HG02623 (cell line): ENCODE results near the gene ALDH8A1.

Experiments
- ATAC-seq: cut with Tn5 transposase; IDR thresholded peaks from one replicate; pipeline ENCODE4 v1.9.1; 2021; ENCODE audit warnings: moderate library complexity; ENCODE audit not compliant: unreplicated experiment

ALDH8A1 gene

DNA sequence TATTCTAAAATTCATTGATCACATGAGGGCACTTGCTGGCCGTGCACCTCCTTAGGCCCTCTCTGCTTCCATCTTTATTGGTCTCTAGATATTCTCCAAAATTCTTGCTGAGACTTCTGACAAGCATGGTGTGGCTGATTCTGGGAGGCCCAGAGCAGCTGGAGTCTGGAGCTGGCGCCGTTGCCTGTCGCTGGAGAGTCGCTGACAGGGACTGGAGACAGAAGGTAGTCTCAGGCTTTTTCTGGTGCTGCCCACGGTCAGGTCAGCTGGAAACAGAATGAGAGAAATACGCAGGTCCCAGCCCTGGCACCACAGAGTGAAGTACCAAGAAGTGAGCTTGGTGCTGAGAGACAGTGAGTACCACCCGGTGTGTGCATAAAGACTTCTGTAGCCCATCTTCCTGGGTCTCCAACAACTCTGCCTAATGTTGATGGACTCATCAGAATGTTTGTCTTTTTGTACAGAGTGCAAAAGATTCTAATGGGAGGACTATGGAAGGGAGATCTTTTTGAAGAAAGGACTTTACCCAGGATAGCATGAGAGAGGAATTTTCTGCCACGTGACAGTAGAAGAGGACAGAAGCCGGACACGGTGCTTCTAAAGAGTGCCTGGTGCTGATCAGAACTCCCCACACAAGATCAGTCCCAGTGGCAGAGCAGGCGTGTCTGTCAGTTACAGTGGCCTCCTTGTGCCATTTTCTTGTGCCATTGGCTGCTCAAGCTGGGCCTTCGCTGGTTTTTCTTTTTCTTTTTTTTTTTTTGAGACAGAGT is 1.8 kb upstream of the ALDH8A1 start:
- ATAC-seq = no peak

GRCh38 chr6:134950482-134950881 is 581 bp upstream of the ALDH8A1 start:
- no peak for ATAC-seq

DNA sequence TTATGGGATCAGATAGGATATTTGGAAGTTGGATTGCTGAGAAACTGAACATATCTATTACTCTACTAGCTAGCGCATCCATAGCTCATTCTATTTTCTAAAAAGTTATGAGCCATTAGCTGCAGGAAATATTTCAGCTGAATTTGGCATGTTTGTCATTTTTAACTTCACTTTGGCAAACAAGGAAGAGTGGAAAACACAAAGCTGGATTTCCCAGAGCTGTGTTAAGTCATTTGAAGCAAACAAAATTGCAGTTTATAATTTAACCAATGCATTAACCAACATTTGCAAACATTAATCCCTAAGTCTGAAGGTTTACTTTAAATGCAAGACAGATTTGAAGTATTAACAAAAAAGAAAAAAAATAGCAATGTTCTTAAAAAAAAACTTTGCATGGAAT is 1.2 kb downstream of the ALDH8A1 start:
- ATAC-seq = no peak

- ATAC-seq = no peak
These were observed 1.8 kb downstream of the ALDH8A1 start for GRCh38 chr6:134948142-134948541.

GRCh38 chr6:134945045-134945444 is 4.9 kb downstream of the ALDH8A1 start:
- ATAC-seq = no peak

GRCh38 chr6:134943522-134944111 is 6.3 kb downstream of the ALDH8A1 start:
- no peak for ATAC-seq

- ATAC-seq = no peak
These were observed 11.0 kb downstream of the ALDH8A1 start for GRCh38 chr6:134938896-134939295.

DNA sequence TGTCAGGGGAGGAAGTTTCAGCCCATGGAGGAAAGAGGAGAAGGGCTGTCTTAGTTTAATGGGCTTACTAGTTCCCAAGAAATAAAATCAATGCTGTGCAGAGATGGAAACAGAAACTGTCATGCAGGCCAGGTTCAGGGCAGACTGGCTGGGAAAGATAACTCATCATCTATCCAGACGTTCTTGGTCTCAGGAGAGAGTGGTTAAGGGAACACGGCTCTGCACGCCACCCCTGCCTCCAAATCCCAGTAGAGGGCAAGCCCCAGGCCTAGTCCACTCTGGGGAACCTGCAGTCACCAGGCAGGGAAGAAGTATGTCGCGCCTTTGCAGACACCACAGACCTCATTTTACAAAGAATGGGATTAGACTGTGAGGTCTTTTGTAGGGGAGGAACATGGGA is 12.5 kb downstream of the ALDH8A1 start:
- ATAC-seq = no peak

GRCh38 chr6:134936931-134937330 is 13.0 kb downstream of the ALDH8A1 start:
- ATAC-seq = no peak

DNA sequence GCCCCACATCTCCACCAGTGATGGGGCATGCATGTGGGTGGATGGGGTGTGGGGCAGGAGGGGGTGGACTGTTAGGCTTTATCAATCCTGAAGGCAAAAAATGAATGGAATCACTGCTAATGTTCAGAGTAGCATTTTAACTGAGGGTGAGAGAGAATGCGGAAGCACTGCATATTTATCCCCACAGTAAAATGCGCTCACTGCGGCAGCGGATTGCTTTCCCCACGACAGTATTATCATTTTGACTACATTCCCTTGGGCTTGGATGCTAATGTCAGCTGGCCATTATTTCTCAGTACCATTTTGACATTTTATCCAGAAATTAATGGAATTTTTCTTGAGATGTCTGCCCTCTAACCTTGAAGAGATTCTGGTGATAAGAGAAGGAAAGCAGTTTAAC is 13.4 kb downstream of the ALDH8A1 start:
- ATAC-seq = no peak

- ATAC-seq = no peak
These were observed 15.0 kb downstream of the ALDH8A1 start for GRCh38 chr6:134934793-134935485.

GRCh38 chr6:134932535-134933470 is 17.1 kb downstream of the ALDH8A1 start:
- ATAC-seq = no peak

DNA sequence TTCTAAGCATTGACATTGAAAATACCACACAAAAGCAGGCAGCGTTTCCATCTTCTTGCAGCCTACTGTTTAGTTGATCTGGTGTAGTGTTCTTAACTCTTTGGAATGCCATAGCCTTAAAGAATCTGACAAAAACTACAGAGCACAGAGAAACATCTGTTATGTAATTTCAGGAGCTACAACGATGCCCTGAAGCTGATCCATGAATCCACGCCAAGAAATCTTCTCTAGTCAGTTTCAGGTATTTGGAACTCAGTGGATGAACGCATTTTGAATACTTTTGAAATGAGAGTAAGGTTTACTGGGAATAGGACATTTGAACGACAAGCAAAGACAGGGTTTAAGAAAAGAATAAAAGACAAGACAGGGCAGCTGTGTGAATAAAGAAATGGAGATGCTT is 17.8 kb downstream of the ALDH8A1 start:
- no peak for ATAC-seq

GRCh38 chr6:134930463-134930862 is 19.4 kb downstream of the ALDH8A1 start:
- ATAC-seq = no peak

GRCh38 chr6:134928151-134928900 is 21.6 kb downstream of the ALDH8A1 start:
- ATAC-seq = no peak

DNA sequence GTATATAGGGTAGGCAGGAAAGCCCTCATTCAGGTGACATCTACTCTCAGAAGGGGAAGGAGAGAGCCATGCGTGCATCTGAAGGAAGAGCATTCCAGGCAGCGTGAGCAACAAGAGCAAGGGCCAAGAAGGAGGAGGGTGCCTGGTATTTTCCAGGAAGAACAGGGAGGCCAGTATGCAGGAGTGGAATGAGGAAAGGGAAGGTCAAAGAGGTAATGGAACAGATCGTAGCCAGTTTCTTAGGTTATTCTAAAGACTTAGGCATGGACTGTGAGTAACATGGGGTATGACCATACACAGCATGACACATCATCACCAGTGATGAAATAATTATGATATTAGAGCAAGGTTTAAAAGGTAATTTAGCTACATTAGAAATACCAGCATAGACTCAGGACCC is 24.1 kb downstream of the ALDH8A1 start:
- no peak for ATAC-seq

DNA sequence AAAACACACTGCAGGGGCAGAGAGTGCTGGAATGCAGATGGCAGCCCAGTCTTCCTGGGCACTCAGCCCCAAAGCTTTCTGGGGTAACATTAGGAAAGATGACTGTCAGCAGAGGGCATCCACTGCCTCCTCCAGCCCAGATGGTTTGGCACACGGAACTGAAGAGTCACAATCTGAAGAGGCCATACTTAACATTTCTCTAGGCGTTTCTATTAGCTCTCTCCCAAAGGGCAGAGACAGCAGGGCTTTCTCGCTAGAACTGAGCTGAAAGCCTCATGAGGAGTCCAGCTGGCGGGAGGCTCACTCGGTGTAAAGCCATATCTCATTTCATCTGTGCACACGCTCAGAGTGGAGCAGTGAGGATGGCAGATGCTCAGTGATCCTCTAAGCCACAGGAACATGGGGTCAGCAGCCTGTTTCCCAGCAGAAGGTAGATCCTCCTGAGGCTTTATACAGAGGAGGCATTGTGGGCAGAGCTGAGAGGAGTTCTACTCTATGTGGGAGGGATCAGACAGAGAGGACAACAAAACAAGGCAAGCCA is 28.1 kb downstream of the ALDH8A1 start:
- no peak for ATAC-seq

- no peak for ATAC-seq
These were observed 28.6 kb downstream of the ALDH8A1 start for GRCh38 chr6:134921276-134921675.

- no peak for ATAC-seq
These were observed 29.5 kb downstream of the ALDH8A1 start for GRCh38 chr6:134920422-134920821.

DNA sequence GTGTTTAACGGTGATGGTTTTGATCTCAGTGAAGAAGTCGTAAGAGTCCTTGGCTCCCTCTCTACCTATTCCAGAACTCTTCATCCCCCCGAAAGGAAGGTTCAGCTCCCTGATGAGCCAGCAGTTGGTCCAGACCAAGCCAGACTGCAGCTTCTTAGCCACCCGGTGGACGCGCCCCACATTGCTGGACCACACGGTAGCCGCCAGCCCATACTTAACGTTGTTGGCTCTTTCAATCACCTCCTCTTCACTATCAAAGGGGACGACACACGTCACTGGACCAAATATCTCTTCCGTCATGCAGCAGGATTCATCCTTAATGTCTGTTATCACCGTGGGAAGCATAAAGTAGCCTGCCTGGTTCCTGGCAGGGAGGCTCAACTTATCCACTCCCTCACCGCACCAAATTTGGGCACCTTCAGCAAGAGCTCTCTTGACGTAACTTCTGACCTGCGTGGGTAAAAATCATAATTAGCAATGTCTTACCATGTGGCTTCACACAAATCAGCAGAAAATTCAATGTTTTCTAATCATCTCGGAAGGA is 31.4 kb downstream of the ALDH8A1 start:
- no peak for ATAC-seq
